ENCODE results near the gene GSDMA.

GSDMA gene

GRCh38 chr17:40014375-40014980 is 51.7 kb downstream of the GSDMA start:
- in situ Hi-C loops (cut with MboI; ENCODE audit: low pct_unique_long_range_greater_than_20kb, low sequenced_read_pairs, unreplicated experiment): no loop called here
- TF ChIP-seq, protein P1, sequence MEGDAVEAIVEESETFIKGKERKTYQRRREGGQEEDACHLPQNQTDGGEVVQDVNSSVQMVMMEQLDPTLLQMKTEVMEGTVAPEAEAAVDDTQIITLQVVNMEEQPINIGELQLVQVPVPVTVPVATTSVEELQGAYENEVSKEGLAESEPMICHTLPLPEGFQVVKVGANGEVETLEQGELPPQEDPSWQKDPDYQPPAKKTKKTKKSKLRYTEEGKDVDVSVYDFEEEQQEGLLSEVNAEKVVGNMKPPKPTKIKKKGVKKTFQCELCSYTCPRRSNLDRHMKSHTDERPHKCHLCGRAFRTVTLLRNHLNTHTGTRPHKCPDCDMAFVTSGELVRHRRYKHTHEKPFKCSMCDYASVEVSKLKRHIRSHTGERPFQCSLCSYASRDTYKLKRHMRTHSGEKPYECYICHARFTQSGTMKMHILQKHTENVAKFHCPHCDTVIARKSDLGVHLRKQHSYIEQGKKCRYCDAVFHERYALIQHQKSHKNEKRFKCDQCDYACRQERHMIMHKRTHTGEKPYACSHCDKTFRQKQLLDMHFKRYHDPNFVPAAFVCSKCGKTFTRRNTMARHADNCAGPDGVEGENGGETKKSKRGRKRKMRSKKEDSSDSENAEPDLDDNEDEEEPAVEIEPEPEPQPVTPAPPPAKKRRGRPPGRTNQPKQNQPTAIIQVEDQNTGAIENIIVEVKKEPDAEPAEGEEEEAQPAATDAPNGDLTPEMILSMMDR (IDR thresholded peaks at IDR 0.05; ENCODE audit: extremely low read depth, insufficient read depth, missing control alignments): no peak
- DNase-seq (ENCODE audit: low spot score): no peak

- in situ Hi-C loops (cut with MboI; ENCODE audit: low pct_unique_long_range_greater_than_20kb, low sequenced_read_pairs, unreplicated experiment): no loop called here
- no peak for DNase-seq (ENCODE audit: low spot score)
- TF ChIP-seq, protein P1 (IDR thresholded peaks at IDR 0.05; ENCODE audit: extremely low read depth, insufficient read depth, missing control alignments): no peak
These were observed 52.5 kb downstream of the GSDMA start, which contains the start of gene CSF3 for GRCh38 chr17:40015005-40015997. CSF3 (plus strand) TSS chr17:40015440; CDS start chr17:40015475, 35 bp downstream.

DNA sequence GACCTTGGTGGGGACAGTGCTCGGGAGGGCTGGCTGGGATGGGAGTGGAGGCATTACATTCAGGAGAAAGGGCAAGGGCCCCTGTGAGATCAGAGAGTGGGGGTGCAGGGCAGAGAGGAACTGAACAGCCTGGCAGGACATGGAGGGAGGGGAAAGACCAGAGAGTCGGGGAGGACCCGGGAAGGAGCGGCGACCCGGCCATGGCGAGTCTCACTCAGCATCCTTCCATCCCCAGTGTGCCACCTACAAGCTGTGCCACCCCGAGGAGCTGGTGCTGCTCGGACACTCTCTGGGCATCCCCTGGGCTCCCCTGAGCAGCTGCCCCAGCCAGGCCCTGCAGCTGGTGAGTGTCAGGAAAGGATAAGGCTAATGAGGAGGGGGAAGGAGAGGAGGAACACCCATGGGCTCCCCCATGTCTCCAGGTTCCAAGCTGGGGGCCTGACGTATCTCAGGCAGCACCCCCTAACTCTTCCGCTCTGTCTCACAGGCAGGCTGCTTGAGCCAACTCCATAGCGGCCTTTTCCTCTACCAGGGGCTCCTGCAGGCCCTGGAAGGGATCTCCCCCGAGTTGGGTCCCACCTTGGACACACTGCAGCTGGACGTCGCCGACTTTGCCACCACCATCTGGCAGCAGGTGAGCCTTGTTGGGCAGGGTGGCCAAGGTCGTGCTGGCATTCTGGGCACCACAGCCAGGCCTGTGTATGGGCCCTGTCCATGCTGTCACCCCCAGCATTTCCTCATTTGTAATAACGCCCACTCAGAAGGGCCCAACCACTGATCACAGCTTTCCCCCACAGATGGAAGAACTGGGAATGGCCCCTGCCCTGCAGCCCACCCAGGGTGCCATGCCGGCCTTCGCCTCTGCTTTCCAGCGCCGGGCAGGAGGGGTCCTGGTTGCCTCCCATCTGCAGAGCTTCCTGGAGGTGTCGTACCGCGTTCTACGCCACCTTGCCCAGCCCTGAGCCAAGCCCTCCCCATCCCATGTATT is 53.5 kb downstream of the GSDMA start:
- in situ Hi-C loops (cut with MboI; ENCODE audit: low pct_unique_long_range_greater_than_20kb, low sequenced_read_pairs, unreplicated experiment): no loop called here
- TF ChIP-seq, protein P1 (IDR thresholded peaks at IDR 0.05; ENCODE audit: extremely low read depth, insufficient read depth, missing control alignments): no peak
- no peak for DNase-seq (ENCODE audit: low spot score)

GRCh38 chr17:40017422-40018080 is 54.7 kb downstream of the GSDMA start:
- DNase-seq (ENCODE audit: low spot score): no peak
- in situ Hi-C loops (cut with MboI; ENCODE audit: low pct_unique_long_range_greater_than_20kb, low sequenced_read_pairs, unreplicated experiment): no loop called here
- TF ChIP-seq, protein P1 (IDR thresholded peaks at IDR 0.05; ENCODE audit: extremely low read depth, insufficient read depth, missing control alignments): no peak

- DNase-seq (ENCODE audit: low spot score): no peak
- TF ChIP-seq, protein P1 (IDR thresholded peaks at IDR 0.05; ENCODE audit: extremely low read depth, insufficient read depth, missing control alignments): no peak
- in situ Hi-C loops (cut with MboI; ENCODE audit: low pct_unique_long_range_greater_than_20kb, low sequenced_read_pairs, unreplicated experiment): no loop called here
These were observed 55.7 kb downstream of the GSDMA start for GRCh38 chr17:40018211-40019121.
